Measurements from ENCODE around the gene KANSL1.

DNA sequence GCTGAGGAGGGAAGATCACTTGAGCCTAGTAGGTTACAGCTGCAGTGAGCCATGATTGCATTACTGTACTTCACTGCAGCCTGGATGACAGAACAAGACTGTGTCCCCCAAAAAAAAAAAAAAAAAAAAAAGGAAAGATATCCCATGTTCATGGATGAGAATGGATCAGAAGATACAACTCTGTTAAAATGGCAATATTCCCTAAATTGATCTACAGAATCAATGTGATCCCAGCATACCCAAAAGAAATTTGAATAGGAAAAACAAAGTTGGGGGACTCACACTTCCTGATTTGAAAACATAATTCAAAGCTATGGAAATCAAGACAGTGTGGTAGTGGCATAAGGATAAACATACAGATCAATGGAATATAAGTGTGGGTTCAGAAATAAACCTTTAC is 12.7 kb upstream of the KANSL1 start:
- no peak for TF ChIP-seq YY1 (IDR thresholded peaks at IDR 0.05; ENCODE audit: low read depth)
- TF ChIP-seq, protein P1, sequence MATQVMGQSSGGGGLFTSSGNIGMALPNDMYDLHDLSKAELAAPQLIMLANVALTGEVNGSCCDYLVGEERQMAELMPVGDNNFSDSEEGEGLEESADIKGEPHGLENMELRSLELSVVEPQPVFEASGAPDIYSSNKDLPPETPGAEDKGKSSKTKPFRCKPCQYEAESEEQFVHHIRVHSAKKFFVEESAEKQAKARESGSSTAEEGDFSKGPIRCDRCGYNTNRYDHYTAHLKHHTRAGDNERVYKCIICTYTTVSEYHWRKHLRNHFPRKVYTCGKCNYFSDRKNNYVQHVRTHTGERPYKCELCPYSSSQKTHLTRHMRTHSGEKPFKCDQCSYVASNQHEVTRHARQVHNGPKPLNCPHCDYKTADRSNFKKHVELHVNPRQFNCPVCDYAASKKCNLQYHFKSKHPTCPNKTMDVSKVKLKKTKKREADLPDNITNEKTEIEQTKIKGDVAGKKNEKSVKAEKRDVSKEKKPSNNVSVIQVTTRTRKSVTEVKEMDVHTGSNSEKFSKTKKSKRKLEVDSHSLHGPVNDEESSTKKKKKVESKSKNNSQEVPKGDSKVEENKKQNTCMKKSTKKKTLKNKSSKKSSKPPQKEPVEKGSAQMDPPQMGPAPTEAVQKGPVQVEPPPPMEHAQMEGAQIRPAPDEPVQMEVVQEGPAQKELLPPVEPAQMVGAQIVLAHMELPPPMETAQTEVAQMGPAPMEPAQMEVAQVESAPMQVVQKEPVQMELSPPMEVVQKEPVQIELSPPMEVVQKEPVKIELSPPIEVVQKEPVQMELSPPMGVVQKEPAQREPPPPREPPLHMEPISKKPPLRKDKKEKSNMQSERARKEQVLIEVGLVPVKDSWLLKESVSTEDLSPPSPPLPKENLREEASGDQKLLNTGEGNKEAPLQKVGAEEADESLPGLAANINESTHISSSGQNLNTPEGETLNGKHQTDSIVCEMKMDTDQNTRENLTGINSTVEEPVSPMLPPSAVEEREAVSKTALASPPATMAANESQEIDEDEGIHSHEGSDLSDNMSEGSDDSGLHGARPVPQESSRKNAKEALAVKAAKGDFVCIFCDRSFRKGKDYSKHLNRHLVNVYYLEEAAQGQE (IDR thresholded peaks at IDR 0.05; ENCODE audit: low read depth), result no peak
- TF ChIP-seq CREB1 (IDR thresholded peaks at IDR 0.05; ENCODE audit: low read depth), result no peak
